Measurements from ENCODE around the gene KCNIP4. TPM values are rescaled to one million over a fixed set of nuclear protein-coding genes. Genes with fewer than 3 reads are reported as not detected.

The KCNIP4 gene
- total RNA-seq, 1 donor from 2014 or later: not detected

DNA sequence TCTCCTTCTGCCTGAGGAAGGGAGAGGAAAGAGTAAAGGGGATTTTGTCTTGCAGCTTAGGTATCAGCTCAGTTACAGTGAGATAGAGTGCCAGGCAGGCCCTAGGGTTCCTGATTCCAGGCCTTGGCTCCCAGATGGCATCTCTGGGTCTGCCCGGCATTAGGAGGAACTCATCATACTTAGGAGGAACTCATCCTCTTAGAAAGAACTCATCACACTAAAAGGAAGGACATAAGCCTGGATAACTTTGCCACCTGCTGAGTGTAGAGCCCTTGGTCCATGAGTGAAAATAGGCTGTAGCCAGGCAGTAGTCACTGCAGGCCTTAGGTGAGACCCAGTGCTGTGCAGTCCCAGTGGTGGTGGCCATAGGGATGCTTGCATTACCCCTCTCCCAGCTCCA, 881.2 kb downstream of the KCNIP4 start:
- no peaks in the 10 kb centered on the region for H3K4me1 Mint-ChIP-seq
- no peak for DNase-seq
- peaks cover 4% of the 10 kb centered on the region for H3K9me3 Mint-ChIP-seq
- H3K4me3 Mint-ChIP-seq: no peak overlapping the region
- H3K27me3 Mint-ChIP-seq: no peaks in the 10 kb centered on the region
- H3K27ac Mint-ChIP-seq: no peak overlapping the region
- no peaks in the 10 kb centered on the region for H3K36me3 Mint-ChIP-seq (ENCODE audit: low read depth)
- intact Hi-C loops (cut with micrococcal nuclease): no loop called here

DNA sequence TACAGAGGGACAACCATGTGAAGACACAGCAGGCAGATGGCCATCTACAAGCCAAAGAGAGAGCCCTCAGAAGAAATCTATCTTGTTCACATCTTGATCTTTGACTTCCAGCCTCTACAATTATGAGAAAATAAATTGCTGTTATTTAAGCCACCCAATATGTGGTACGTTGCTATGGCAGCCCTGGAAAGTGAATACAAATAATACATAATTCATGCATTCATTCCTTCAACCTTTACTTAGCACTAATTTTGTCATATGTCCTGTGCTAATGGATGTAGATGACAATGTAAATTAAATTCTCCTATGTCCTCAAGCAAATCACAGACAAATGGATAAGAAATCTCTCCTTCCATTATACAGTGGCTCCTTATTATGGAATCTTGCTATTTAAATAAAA, 886.7 kb downstream of the KCNIP4 start:
- no peaks in the 10 kb centered on the region for H3K36me3 Mint-ChIP-seq (ENCODE audit: low read depth)
- H3K4me3 Mint-ChIP-seq: no peak overlapping the region
- H3K27ac Mint-ChIP-seq: no peak overlapping the region
- no peak for DNase-seq
- H3K27me3 Mint-ChIP-seq: no peaks in the 10 kb centered on the region
- no peaks in the 10 kb centered on the region for H3K4me1 Mint-ChIP-seq
- intact Hi-C loops (cut with micrococcal nuclease): no loop called here
- peaks cover 9% of the 10 kb centered on the region for H3K9me3 Mint-ChIP-seq

DNA sequence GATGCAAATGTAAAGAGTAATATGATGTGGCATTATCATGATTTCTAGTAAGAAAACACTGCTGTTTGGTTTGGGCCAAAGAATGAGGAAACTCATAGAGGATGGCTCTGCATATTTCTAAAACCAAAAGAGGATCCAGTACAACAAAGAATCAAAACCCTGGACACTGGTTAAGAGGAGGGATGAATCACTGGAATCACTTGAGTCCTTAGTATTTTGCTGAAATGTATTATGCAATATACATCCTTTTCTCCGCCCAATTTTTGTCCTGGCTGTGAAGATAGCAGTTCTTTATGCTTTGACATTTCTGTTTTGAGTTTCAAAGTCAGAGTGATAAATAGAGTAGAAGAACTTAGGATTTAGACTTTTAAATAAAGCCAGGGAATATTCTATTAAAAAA, 902.4 kb downstream of the KCNIP4 start:
- H3K4me3 Mint-ChIP-seq: no peak overlapping the region
- peaks cover 7% of the 10 kb centered on the region for H3K9me3 Mint-ChIP-seq
- no peaks in the 10 kb centered on the region for H3K36me3 Mint-ChIP-seq (ENCODE audit: low read depth)
- no peak for DNase-seq
- no peaks in the 10 kb centered on the region for H3K27me3 Mint-ChIP-seq
- H3K27ac Mint-ChIP-seq: no peak overlapping the region
- no peaks in the 10 kb centered on the region for H3K4me1 Mint-ChIP-seq
- intact Hi-C loops (cut with micrococcal nuclease): no loop called here

DNA sequence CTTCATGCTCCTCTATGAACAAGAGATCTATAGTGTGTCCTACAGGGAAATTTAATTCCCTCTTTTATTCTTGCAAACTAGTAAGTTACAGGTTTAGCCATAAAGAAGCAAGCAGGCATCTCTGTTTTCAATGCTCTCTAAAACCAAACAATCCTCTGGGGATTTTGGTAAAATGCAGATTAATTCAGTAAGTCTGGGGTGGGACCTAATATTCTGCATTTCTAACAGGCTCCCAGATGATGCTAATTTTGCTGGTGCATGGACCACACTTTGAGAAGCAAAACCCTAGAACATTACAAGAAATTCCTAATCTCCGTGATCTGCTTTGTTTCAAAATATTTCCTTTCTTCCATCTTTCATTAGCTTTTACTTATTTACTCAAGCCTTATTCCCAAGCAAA, 903.5 kb downstream of the KCNIP4 start:
- no peaks in the 10 kb centered on the region for H3K27me3 Mint-ChIP-seq
- H3K4me1 Mint-ChIP-seq: no peaks in the 10 kb centered on the region
- no peak for DNase-seq
- H3K27ac Mint-ChIP-seq: no peak overlapping the region
- no peaks in the 10 kb centered on the region for H3K36me3 Mint-ChIP-seq (ENCODE audit: low read depth)
- intact Hi-C loops (cut with micrococcal nuclease): no loop called here
- peaks cover 7% of the 10 kb centered on the region for H3K9me3 Mint-ChIP-seq
- no peak overlapping the region for H3K4me3 Mint-ChIP-seq

DNA sequence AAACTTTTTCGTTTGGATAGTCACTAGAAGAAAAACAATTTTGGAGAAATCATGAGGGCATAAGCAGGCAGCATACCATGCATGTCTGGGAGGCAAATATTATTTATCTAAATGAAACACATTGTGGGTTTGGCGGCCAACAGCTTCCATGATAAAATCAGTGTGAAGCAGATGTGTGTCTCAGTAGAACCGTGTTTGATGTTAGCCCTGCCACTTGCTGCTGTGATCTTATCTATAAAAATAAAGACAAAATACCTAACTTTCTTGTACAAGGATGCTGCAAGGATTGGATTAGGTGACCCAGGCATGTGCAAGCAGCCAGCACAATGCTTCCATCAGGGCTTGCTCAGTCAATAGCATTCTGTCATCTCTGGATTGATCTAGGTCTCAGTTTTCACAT, 906.9 kb downstream of the KCNIP4 start:
- no peak overlapping the region for H3K27ac Mint-ChIP-seq
- no peaks in the 10 kb centered on the region for H3K27me3 Mint-ChIP-seq
- H3K36me3 Mint-ChIP-seq (ENCODE audit: low read depth): no peaks in the 10 kb centered on the region
- no peak for DNase-seq
- intact Hi-C loops (cut with micrococcal nuclease): no loop called here
- no peaks in the 10 kb centered on the region for H3K9me3 Mint-ChIP-seq
- no peaks in the 10 kb centered on the region for H3K4me1 Mint-ChIP-seq
- no peak overlapping the region for H3K4me3 Mint-ChIP-seq

DNA sequence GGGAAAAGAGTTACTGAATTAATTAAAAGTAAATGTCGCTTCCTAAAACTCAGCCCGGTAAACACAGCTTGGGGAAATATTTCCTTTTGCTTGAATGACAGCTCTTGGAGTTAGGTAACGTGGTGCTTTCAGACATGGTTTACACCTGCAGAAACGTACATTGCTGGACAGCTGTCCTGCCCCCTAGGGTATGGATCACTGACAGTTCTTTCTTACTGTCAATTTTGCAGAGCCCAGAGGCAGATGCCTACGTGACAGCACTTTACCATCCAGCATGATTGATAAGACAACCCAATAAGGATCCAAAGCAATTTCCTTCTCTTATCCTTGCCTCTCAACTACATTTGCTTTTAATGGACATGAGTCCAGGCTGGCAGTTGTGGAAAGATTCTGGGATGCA, 913.8 kb downstream of the KCNIP4 start:
- H3K27ac Mint-ChIP-seq: no peak overlapping the region
- H3K27me3 Mint-ChIP-seq: no peaks in the 10 kb centered on the region
- intact Hi-C loops (cut with micrococcal nuclease): no loop called here
- H3K36me3 Mint-ChIP-seq (ENCODE audit: low read depth): no peaks in the 10 kb centered on the region
- no peak for DNase-seq
- no peak overlapping the region for H3K4me3 Mint-ChIP-seq
- H3K4me1 Mint-ChIP-seq: no peaks in the 10 kb centered on the region
- peaks cover 7% of the 10 kb centered on the region for H3K9me3 Mint-ChIP-seq

DNA sequence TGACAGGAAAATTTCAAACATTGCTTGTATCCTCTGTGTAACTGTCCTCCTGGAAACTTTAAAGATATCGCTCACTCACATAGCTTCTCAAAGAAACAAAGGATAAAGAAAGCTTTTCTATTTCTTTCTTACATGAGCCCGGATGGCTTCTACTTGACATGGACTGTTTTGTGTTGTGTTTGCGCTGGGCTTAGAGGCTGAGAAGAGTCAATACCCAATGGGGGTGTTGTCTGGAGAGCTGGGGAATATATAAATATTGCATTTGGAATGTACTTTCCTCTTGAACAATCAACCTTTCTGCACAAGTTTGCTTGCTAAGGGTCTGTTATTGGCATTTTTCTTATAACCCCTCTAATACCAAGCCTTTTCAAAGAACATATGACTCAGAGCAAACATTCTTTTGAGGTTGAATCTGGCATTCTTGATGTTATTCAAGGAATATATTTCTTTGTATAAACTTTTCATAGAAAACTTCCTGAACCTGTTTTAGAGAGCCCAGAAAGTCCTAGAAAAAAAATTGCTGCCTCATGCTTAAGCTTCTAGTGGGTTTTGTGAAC, 916.4 kb downstream of the KCNIP4 start:
- Mint-ChIP-seq H3K36me3 (ENCODE audit: low read depth) (no peaks in the 10 kb centered on the region), H3K4me3 (no peak overlapping the region)
- intact Hi-C loops (cut with micrococcal nuclease): no loop called here

DNA sequence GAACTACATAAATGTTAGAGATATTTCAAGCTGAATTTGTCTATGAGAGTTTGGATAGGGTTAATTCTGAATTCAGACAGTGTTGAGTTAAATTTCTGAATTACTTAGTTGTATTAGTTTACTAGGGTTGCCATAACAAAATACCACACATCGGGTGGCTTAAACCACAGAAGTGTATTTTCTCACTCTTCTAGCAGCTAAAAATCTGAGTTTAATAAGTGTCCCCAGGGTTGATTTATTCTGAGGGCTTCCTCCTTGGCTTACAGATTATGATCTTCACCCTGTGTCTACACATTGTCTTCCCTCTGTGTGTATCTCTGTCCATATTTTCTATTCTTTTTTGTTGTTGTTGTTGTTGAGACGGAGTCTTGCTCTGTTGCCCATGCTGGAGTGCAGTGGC, 929.8 kb downstream of the KCNIP4 start:
- no peak for DNase-seq
- H3K27ac Mint-ChIP-seq: no peak overlapping the region
- no peaks in the 10 kb centered on the region for H3K4me1 Mint-ChIP-seq
- no peaks in the 10 kb centered on the region for H3K36me3 Mint-ChIP-seq (ENCODE audit: low read depth)
- intact Hi-C loops (cut with micrococcal nuclease): no loop called here
- H3K4me3 Mint-ChIP-seq: no peak overlapping the region
- peaks cover 4% of the 10 kb centered on the region for H3K9me3 Mint-ChIP-seq
- H3K27me3 Mint-ChIP-seq: no peaks in the 10 kb centered on the region

More for the DNA sequence above, 916.4 kb downstream of the KCNIP4 start:
- DNase-seq: no peak
- H3K27me3 Mint-ChIP-seq: no peaks in the 10 kb centered on the region
- no peaks in the 10 kb centered on the region for H3K4me1 Mint-ChIP-seq
- H3K27ac Mint-ChIP-seq: no peak overlapping the region
- peaks cover 7% of the 10 kb centered on the region for H3K9me3 Mint-ChIP-seq

DNA sequence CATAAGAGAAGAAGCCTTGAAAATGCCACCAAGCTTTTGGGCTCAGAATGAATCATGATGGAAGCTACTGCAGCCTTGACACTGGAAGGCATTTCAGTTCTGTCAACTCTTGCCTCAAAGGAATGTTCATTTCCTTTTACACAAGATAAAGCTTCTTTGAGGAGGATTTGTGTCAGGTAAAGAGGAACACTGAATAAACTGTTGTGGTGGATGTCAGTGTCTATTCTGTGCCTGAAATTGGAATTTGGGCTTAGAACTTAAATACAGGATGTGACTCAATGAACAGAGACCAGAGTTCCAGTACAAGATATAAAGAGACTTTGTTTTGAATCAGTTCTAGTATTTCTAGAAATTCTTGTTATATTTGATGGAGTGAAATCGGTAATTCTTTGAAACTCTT, 935.1 kb downstream of the KCNIP4 start:
- H3K4me3 Mint-ChIP-seq: no peak overlapping the region
- peaks cover 4% of the 10 kb centered on the region for H3K9me3 Mint-ChIP-seq
- H3K4me1 Mint-ChIP-seq: no peaks in the 10 kb centered on the region
- H3K36me3 Mint-ChIP-seq (ENCODE audit: low read depth): no peaks in the 10 kb centered on the region
- H3K27ac Mint-ChIP-seq: no peak overlapping the region
- no peak for DNase-seq
- H3K27me3 Mint-ChIP-seq: no peaks in the 10 kb centered on the region
- intact Hi-C loops (cut with micrococcal nuclease): no loop called here

DNA sequence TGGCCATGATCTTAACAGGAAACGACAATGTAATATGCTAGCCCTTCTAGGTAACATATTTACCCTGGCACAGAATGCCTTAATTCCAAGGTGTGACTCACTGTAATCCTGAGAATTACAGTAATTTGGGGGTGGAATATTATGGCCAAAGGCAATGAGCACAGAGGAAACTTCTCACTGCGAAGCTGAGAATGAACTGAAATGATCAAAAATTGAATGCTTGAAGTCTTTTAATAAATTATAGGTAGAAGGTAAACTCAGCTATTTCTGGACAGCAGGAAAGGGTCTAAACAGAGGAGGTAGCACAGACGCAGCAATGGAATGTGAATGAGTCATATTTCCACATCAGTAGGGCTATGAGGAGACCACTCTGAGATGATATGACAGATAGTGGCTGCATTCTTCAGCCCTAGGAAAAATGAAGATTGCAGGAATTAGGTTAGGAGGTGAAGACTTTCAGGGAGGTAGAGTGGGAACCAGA, 935.7 kb downstream of the KCNIP4 start:
- intact Hi-C loops (cut with micrococcal nuclease): no loop called here
- no peaks in the 10 kb centered on the region for H3K27me3 Mint-ChIP-seq
- H3K4me1 Mint-ChIP-seq: no peaks in the 10 kb centered on the region
- H3K27ac Mint-ChIP-seq: no peak overlapping the region
- no peak for DNase-seq
- no peaks in the 10 kb centered on the region for H3K36me3 Mint-ChIP-seq (ENCODE audit: low read depth)
- peaks cover 4% of the 10 kb centered on the region for H3K9me3 Mint-ChIP-seq
- no peak overlapping the region for H3K4me3 Mint-ChIP-seq

DNA sequence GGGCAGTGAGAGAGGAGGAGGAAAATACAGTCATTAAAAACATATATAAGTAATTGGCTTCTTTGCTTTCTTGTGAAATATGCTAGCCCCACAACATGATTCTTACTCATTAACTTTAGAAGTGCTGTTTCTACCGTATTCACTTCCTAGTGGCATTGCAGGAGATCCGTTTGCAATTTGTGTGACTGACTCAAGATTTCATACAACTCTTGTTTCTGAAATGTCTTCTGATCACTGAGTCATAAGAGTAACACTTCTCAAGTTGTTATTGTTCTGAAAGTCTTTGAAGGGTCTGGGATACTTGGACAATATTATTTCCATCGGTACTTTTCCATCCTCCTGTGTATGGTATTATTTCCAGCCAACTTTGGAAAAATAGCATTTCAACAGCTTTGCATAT, 937.5 kb downstream of the KCNIP4 start:
- no peak overlapping the region for H3K27ac Mint-ChIP-seq

DNA sequence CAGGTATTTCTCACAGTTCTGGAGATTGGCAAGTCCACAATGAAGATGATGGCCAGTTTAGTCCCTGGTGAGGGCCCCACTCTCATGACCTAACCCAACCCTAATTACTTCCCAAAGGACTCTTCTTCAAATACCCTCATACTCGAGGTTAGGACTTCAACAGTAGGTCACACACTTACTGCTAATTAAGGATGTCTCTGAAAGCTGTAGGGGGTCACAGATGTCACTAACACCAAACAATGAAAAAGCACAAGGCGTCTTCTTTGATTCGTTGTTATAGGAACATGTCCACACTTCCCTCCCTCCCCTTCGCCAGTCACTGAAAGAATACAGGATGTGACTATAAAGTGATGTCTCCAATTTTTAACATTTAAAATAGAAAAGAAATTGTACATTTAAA, 938.6 kb downstream of the KCNIP4 start:
- no peaks in the 10 kb centered on the region for H3K27me3 Mint-ChIP-seq
- peaks cover 11% of the 10 kb centered on the region for H3K9me3 Mint-ChIP-seq
- H3K4me1 Mint-ChIP-seq: no peaks in the 10 kb centered on the region
- DNase-seq: no peak
- intact Hi-C loops (cut with micrococcal nuclease): no loop called here
- H3K27ac Mint-ChIP-seq: no peak overlapping the region
- no peak overlapping the region for H3K4me3 Mint-ChIP-seq
- no peaks in the 10 kb centered on the region for H3K36me3 Mint-ChIP-seq (ENCODE audit: low read depth)

More for the DNA sequence above, 937.5 kb downstream of the KCNIP4 start:
- no peak for DNase-seq
- Mint-ChIP-seq H3K4me1 (no peaks in the 10 kb centered on the region), H3K4me3 (no peak overlapping the region), H3K27me3 (no peaks in the 10 kb centered on the region), H3K36me3 (ENCODE audit: low read depth) (no peaks in the 10 kb centered on the region), H3K9me3 (peaks cover 6% of the 10 kb centered on the region)
- intact Hi-C loops (cut with micrococcal nuclease): no loop called here

DNA sequence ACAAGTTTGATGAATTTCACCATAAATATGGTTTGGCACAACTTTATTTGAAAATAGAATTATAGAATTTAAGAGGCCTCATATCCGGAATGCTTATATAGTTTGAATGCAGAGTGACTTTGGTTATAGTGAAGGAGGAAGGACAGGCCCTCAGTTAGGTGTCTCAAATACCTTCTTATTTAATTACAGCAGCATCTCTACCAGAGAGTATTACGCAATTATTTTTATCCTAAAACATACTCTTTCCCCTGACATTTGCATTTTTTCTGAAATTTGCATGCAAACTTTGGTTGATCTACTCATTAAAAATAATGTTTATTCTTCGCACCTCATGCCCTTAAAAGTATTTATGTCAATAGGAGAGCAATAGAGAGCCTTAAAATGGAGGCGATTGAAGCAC, 942.9 kb downstream of the KCNIP4 start:
- H3K36me3 Mint-ChIP-seq (ENCODE audit: low read depth): no peaks in the 10 kb centered on the region
- no peaks in the 10 kb centered on the region for H3K27me3 Mint-ChIP-seq
- H3K4me3 Mint-ChIP-seq: no peak overlapping the region
- no peak overlapping the region for H3K27ac Mint-ChIP-seq
- DNase-seq: no peak
- intact Hi-C loops (cut with micrococcal nuclease): no loop called here
- peaks cover 15% of the 10 kb centered on the region for H3K9me3 Mint-ChIP-seq
- H3K4me1 Mint-ChIP-seq: no peaks in the 10 kb centered on the region

DNA sequence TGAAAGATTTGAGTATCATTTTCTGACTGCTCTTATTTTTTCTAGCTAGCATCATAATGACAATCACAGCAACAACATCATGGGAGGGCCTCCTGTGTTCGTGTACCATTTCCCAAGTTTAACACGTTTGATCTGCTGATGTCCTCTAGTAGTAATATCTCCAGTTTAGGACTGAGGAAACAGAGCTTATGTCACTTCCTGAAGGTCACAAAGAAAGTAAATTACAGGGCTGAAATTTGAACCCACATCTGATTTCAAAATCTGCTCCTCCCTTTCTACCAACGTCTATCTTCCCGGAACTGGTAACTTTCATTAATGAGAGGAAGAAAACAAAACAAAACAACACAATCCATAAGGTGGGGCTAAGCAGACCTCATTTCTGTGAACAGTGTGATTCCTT, 945.6 kb downstream of the KCNIP4 start:
- peaks cover 15% of the 10 kb centered on the region for H3K9me3 Mint-ChIP-seq
- no peak overlapping the region for H3K4me3 Mint-ChIP-seq

DNA sequence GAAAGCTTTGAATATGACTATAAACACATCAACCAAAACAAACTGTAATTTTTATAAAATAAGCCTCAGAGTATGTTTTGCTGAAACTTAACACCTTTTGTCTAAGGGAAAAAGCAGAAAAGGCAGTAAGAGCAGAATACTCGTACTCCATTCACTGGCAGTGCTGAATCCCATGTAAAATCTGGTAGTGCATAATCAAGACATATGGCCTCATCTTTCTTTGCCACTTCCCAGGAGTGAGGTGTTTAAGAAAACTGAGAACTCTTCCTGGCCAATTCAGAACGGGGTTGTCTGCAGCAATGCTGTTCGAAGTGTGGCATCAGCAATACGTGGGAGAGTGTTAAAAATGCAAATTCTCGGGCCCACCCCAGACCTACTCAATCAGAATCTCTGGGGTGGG, 946.3 kb downstream of the KCNIP4 start:
- no peak for DNase-seq

More for the DNA sequence above, 945.6 kb downstream of the KCNIP4 start:
- Mint-ChIP-seq H3K27ac (no peak overlapping the region), H3K27me3 (no peaks in the 10 kb centered on the region), H3K4me1 (no peaks in the 10 kb centered on the region), H3K36me3 (ENCODE audit: low read depth) (no peaks in the 10 kb centered on the region)
- no peak for DNase-seq
- intact Hi-C loops (cut with micrococcal nuclease): no loop called here

More for the DNA sequence above, 946.3 kb downstream of the KCNIP4 start:
- Mint-ChIP-seq H3K27ac (no peak overlapping the region), H3K4me1 (no peaks in the 10 kb centered on the region), H3K27me3 (no peaks in the 10 kb centered on the region), H3K4me3 (no peak overlapping the region), H3K9me3 (peaks cover 15% of the 10 kb centered on the region), H3K36me3 (ENCODE audit: low read depth) (no peaks in the 10 kb centered on the region)
- intact Hi-C loops (cut with micrococcal nuclease): no loop called here

Data from activated CD4-positive, alpha-beta T cell treated with anti-CD3 and anti-CD28 coated beads, Interleukin-2, amount 10 ng/mL, durations not matched to agents 24 days and 14 days (primary cell).